Ecto neural progenitor cell (in vitro differentiated cells): ENCODE data around the gene PIEZO2.

Source experiments
- DNase-seq: peaks from one replicate; pipeline ENCODE4 v3.0.0-alpha.2; 2018; ENCODE audit warnings: low spot score

Gene PIEZO2

DNA sequence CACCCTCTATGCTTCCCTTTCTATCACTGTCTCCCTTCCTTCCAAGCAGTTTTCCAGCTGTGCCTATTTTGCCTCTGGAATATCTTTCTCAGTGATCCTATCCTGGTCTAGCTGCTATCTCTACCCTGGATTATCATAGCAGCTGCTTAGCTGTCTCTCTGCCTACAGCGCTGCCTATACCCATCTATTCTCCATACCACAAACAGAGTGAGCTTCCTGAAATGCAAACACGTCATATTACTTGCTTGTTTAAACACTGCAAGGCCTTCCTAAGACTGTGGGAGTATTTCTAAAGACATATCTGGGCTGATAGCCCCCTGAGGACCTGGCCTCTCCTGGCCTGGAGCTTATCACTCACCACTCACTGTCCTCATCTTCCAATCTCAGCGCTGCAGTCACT is 403.4 kb downstream of the PIEZO2 start:
- DNase-seq, result no peak

DNA sequence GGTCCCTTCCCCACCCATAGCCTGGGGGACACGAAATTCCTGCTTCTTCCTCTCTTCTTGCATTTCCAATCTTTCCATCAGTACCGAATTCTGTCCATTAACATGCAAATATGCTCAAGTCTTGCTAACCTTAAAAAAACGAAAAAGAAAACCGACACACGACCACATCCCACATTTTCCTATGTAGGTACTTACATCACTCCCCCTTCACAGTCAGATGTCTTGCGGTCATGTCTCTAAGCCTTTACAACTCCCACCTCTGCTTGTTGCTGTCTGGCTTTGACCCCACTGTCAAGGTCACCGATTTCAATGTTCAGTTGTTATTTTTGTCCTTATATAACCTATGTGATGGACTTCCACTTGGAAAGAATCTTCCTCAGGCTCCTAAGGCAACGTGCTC is 404.1 kb downstream of the PIEZO2 start:
- DNase-seq, result no peak

DNA sequence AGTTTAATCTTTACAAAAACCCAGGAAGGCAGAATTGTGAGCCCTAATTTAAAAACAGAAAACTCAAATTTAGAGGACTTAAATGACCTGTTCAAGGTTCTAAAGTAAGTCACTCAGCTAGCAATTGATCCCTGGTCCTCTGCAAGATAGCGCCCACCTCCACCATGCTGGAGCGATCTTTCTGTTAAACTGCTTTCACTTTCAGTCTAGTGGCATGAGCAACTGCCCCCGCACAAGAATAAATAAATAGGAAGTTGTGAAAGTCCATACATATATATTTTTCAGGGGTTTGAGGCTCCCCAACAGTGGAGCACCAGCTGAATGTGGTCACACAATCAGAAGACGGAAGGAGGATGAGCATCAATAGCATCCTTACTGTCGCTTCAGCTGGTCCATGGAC is 405.6 kb downstream of the PIEZO2 start:
- no peak for DNase-seq

DNA sequence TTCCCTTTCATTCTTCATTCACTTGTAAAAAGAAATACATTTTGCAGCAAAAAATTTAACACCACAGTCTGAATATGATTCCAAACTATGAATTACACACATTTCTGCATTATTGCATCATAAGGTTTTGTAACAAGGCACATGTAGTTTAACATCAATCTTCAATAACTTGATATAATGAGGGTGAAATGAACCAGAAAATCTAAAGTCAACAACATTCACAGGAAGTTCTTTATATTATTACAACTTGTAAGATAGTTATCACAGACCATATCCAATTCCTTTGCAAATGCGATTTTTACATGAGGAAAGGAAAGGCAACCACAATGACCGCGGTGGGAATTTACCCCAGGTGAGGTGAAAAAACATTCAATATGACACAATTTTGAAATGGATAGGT is 410.2 kb downstream of the PIEZO2 start:
- peak; percentile 2 for DNase-seq

- peak; percentile 17 for DNase-seq
These were observed 412.4 kb downstream of the PIEZO2 start for GRCh38 chr18:10736984-10737383.

- no peak for DNase-seq
These were observed 416.4 kb downstream of the PIEZO2 start for GRCh38 chr18:10732990-10733389.

- no peak for DNase-seq
These were observed 421.9 kb downstream of the PIEZO2 start for GRCh38 chr18:10727477-10727876.

DNA sequence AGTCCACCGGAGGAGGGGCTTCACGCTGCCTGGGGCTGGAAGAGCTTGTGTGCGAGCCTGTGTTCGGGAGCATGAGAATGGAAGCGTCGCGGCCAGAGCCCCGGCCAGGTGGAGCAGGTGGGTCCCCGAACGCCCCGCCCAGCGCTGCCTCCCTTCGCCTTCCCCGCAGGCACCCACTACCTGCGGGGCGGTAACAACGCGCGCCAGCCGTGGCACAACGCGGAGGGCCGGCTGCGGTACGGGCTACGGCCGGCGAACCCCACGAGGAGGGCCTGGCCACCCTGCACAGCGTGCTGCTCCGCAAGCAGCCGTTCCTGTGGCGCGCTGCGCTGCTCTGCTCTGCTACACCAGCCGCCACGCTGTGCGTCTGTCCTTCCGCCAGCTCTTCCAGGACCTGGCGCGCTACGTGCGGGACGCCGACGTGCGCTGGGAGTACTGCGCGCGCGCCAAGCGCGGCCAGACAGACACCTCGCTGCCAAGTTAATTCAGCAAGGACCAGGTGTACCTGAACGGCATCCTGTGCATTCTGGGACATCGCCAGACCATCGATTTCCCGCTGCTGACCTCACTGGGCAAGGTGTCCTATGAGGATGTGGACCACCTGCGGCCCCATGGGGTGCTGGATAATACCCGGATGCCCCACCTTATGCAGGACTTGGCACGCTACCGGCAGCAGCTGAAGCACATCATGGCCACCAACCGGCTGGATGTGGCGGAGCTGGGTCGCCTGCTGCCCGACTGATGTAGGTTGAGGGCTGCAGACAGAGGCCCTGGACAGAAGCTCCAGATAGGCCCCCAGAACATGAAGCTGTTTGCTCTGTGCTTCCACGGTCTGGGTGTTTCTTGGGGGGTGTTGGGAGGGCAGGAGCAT is 422.9 kb downstream of the PIEZO2 start:
- DNase-seq, result no peak

DNA sequence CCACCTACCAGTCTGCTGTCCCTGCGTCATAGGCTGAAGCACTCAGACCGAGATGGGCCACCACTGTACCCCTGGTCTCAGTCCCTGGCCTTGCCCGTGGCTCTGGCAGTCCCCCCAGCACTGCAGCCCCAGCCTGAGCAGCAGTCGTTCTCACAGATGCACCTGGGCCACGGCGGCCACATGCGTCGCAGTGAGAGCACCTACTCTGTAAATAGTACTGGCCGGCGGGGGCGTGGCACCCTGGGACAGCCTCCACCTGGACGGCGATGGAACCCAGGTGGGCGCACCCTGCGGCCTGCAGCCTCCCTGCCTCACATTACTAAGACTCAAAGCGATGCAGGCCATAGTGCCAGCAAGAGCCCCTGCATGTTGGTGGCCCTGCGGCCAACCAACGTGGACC is 424.7 kb downstream of the PIEZO2 start:
- no peak for DNase-seq

DNA sequence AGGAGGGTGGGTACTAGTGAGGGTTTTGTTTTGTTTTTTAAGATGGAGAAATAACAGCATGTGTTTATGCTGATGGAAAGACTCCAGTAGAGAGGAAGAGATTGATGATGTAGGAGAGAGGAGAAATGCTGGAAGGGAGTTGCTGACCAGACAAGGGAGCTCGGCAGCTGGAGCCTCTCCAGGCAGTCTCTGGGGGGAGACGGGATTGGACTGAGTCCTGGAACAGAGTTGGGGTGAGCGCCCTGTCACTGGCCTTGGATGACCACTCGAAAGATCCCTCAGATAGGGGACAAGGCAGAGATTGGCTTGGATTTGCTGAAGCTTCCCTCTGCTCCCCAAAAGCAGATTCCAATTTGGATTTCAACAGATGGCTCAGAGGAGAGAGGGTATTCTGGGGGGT is 425.9 kb downstream of the PIEZO2 start:
- DNase-seq, result no peak

DNA sequence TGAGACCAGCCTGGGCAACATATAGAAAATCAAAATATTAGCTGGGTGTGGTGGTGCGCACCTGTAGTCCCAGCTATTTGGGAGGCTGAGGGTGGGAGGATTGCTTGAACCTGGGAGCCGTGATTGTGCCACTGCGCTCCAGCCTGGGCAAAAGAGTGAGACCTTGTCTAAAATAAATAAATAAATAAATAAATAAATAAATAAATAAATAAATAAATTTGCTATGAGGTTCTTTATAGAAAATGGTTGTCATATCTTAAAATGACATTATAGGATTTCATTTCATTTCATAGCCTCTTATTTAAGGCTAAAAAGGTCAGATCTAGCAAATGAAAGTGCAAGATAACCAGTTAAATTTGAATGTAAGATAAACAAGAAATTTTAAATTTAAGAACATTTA is 430.6 kb downstream of the PIEZO2 start:
- no peak for DNase-seq

DNA sequence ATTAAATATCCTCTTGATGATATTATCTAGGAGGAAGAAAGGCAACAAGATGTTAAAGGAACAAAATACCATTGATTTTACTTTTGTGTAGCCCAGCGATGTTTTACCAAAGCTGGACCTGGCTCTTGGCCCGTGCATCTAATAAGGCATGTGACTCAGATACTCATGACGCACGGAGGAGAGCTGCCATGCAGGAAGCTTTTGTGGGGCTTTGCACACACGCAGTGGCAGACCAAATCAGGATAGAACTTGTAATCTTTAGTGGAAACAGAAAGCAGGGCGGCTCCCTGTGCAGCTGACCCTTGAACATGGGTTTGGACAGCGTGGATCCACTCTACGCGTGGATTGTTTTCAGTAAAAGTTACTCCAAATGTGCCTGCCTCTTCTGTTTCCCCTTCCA is 433.6 kb downstream of the PIEZO2 start:
- DNase-seq, result no peak

DNA sequence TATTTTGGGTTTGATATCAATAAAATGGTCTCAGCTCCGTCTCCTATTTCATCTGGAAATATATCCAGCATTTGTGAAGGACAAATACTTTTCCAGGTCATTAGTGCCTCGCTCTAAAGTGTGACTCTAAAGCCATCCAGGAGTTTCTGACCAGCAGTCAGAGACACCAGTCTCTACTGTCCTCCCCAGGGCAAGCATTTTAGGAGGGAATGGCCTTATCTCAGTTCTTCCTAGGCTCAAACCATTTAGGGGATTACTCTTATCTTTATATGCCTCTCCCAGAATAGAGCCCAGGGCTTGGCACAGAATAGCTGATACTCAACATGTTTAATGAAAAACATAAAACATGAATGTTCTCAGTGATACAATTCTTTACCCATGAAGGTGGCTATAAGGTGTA is 436.0 kb downstream of the PIEZO2 start:
- no peak for DNase-seq

DNA sequence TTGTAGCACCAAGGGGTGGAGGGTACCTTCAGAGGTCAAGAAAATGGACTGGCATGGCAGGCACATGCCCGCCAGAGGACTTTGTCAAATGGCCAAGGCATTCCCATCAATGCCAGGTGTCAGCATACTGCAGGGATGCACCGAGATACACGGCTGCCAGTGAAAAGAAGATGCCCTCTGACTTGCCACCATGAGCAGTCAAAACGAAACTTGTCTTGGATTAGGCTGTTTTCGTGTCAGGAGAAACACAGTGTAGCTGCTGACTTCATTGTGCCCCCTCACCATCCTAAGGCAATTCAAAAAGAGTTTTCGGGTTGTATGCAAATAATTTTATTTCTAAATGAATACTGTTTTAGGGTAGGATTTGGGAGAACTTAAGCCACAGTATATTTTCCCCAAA is 442.1 kb downstream of the PIEZO2 start:
- DNase-seq, result no peak

- DNase-seq, result no peak
These were observed 443.6 kb downstream of the PIEZO2 start for GRCh38 chr18:10705786-10706185.

DNA sequence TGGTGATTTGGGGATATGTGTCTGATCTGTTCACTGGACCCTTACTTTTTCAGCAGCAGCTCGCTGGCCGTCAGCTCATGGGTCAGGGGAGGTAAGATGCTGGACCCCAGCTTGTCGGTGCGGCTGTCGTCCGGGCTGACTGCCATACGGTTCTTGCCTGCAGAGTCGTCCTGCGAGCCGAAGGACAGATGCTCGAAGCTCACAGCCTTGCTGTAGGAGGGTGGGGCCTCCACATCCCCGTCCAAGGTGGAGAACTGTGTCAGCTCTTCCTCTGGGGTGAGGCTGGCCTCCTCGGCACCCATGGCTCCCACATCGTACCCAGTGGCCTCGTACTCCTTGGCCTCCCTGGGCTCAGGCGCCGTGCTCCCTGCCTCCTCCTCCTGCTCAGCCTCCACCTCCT is 444.1 kb downstream of the PIEZO2 start:
- no peak for DNase-seq

- no peak for DNase-seq
These were observed 447.2 kb downstream of the PIEZO2 start for GRCh38 chr18:10702206-10702605.

- DNase-seq, result no peak
These were observed 459.0 kb downstream of the PIEZO2 start for GRCh38 chr18:10690366-10690765.

DNA sequence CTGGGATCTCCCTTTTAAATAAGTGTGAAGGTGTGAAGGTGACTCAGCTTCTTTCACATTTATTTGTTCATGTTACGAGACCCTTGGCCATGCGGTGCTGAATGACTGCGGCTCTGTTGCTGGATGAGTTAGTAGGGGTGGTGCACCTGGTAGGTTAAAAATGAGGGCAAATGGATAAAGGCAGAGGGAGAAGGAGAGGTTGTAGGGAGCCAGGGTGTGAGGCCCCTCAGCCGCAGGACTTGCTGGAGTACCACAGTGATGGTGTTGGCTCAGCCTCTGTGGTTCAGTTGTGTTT is 459.4 kb downstream of the PIEZO2 start:
- no peak for DNase-seq

- DNase-seq, result no peak
These were observed 459.9 kb downstream of the PIEZO2 start for GRCh38 chr18:10689236-10690034.

GRCh38 chr18:10688766-10689165 is 460.6 kb downstream of the PIEZO2 start:
- DNase-seq, result no peak

DNA sequence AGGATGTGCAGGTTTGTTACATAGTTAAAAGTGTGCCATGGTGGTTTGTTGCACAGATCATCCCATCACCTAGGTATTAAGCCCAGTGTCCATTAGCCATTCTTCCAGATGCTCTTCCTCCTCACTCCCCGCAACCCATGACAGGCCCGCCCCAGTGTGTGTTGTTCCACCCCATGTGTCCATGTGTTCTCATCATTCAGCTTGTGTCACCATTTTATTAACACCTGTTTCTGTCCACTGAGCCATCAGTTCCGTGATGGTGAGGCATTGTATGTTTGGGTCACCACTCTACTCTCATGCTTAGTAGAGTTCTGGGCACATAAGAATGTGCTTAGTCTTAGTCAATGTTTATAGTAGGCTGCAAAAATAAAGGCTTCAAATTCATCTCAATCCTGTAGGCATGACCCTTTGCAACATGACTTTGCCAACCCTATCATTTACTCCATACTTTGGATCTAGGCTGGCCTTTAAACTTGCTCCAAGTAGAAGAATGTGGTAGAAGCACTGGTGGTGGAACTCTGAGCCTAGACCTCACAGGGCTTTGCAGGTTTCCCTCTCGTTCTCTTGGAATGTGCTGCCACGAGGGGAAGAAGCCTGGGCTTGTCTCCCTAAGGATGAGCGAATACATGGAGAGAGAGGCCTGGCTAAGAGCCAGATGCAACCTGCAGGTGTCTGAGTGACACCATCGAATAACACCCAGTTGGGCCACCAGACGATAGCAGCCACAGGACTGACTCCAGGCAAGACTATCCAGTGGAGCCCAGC is 462.0 kb downstream of the PIEZO2 start:
- no peak for DNase-seq

DNA sequence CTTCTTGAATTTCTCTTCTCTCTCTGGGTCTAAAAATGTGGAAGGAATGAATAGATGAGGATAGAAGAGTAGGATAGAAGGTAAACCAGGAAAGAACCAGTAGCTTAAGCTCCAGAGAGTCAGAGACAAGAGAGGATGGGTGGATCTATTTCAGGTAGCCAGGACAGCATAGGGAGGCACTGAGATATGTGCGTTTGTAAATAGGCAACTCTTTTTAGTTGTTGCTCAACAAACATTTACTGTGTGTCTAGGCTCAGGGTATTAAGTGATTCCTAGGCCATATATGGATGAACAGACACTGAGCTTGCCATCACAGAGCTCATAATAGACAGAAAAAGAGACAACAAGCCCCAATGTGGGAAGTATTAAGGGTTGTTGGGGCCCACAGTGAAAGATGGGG is 463.1 kb downstream of the PIEZO2 start:
- no peak for DNase-seq
